ENCODE results near the gene TANC1. TPM values are rescaled to one million over a fixed set of nuclear protein-coding genes. Genes with fewer than 3 reads are reported as not detected.

TANC1 gene
- total RNA-seq, 1 experiment from 2014 or later: 2.5 TPM

DNA sequence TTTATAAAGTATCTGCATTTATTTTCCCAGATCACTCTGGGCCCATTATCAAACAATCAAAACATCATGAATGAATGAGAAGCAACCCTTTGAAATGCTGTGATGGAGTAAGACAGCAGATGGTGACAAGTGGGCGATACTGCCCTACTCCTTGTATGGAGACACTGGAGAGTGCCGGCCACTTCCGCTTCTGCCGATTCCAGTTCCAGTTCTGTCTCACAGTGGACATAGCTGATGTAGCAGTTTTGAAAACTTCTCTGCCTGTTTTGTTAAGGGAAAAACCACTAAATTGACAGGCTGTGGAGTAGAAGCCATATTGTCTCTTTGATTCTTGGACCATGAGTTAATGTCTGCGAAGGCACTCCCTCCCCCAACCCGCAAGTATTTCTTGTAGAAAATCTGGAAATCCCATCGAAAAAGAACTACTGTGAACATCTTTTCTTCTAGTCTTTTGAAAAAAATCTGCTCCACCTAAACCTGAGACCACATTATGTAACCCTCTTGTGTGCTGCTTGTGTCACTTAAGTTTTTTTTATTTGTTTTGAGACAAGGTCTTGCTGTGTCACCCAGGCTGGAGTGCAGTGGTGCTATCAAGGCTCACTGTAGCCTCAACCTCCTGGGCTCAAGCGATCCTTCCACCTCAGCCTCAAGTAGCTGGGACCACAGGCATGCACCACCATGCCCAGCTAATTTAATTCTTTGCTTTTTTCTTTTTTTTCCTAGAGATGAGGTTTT lies 133.5 kb downstream of the TANC1 start:
- H4K91ac ChIP-seq (ENCODE audit: insufficient read length, low read depth, low read length): no peak overlapping the region
- H2BK120ac ChIP-seq (ENCODE audit: low read depth, low read length, poor library complexity, severe bottlenecking): no peak overlapping the region
- Mint-ChIP-seq H3K9me3 (peaks cover under 1 to 2% of the 10 kb centered on the region in 2 experiments; a peak in 3 of 5 replicates), H3K4me3 (no peak overlapping the region), H3K4me1 (0 out of 4 replicates have a peak, but pooled peaks cover 0 to 2% of the 10 kb centered on the region in 2 experiments), H3K36me3 (ENCODE audit: insufficient read depth in 1 of 3, low read depth in 3 of 3) (peaks cover 0 to 2% (median 0%) of the 10 kb centered on the region in 3 experiments; a peak in 3 of 7 replicates), H3K27ac (no peak overlapping the region; a peak in 1 of 7 replicates), H3K27me3 (ENCODE audit: low read depth) (no peaks in the 10 kb centered on the region)
- no peak overlapping the region for H3K14ac ChIP-seq (ENCODE audit: insufficient read depth, low read length)
- H2BK5ac ChIP-seq (ENCODE audit: insufficient read length, low read length): no peak overlapping the region
- H4K8ac ChIP-seq (replicated peaks; ENCODE audit: insufficient read length, low read depth, low read length): no peak overlapping the region
- H3T11ph ChIP-seq (ENCODE audit: low read length): no peak overlapping the region
- no peaks in the 10 kb centered on the region for H3K79me2 ChIP-seq (ENCODE audit: insufficient read depth, low read length)
- H3K27me3 ChIP-seq (ENCODE audit: insufficient read depth, low read length): no peaks in the 10 kb centered on the region
- H2AK5ac ChIP-seq (ENCODE audit: insufficient read length, low read length): no peak overlapping the region
- no peak overlapping the region for H2BK12ac ChIP-seq (ENCODE audit: insufficient read length, low read depth, low read length)
- no peaks in the 10 kb centered on the region for H4K20me1 ChIP-seq (ENCODE audit: control insufficient read depth, insufficient read depth, insufficient read length)
- H3K27ac ChIP-seq (ENCODE audit: insufficient read length, low read depth, low read length): no peak overlapping the region
- H2BK15ac ChIP-seq (ENCODE audit: low read depth, low read length): no peak overlapping the region
- H3K9me3 ChIP-seq (ENCODE audit: control insufficient read depth, low read depth, low read length): no peaks in the 10 kb centered on the region
- H3K4ac ChIP-seq (ENCODE audit: low read depth, low read length): no peak overlapping the region
- no peak overlapping the region for H3K4me2 ChIP-seq (ENCODE audit: insufficient read depth, insufficient read length, low read length)
- no peak overlapping the region for H4K5ac ChIP-seq (ENCODE audit: insufficient read length, low read depth, low read length)
- no peaks in the 10 kb centered on the region for H3K79me1 ChIP-seq (ENCODE audit: insufficient read depth, low read depth, low read length, poor library complexity, severe bottlenecking)
- TF ChIP-seq, protein P1, sequence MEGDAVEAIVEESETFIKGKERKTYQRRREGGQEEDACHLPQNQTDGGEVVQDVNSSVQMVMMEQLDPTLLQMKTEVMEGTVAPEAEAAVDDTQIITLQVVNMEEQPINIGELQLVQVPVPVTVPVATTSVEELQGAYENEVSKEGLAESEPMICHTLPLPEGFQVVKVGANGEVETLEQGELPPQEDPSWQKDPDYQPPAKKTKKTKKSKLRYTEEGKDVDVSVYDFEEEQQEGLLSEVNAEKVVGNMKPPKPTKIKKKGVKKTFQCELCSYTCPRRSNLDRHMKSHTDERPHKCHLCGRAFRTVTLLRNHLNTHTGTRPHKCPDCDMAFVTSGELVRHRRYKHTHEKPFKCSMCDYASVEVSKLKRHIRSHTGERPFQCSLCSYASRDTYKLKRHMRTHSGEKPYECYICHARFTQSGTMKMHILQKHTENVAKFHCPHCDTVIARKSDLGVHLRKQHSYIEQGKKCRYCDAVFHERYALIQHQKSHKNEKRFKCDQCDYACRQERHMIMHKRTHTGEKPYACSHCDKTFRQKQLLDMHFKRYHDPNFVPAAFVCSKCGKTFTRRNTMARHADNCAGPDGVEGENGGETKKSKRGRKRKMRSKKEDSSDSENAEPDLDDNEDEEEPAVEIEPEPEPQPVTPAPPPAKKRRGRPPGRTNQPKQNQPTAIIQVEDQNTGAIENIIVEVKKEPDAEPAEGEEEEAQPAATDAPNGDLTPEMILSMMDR (conservative IDR thresholded peaks at IDR 0.05): no peak
- H3K23ac ChIP-seq (ENCODE audit: insufficient read length, low read depth, low read length): no peak overlapping the region
- no peak overlapping the region for H2AFZ ChIP-seq (ENCODE audit: low read length)
- DNase-seq: no peak
- no peak overlapping the region for H3K56ac ChIP-seq (ENCODE audit: insufficient read length, low read depth, low read length)
- WGBS (ENCODE audit: extremely low coverage, insufficient read length, low lambda C conversion rate): no CpG with 5 or more reads among the region's 8 CpGs
- H2BK20ac ChIP-seq (ENCODE audit: low read depth, low read length, poor library complexity, severe bottlenecking): no peak overlapping the region
- no peak overlapping the region for H3K9ac ChIP-seq (ENCODE audit: extremely low read depth, insufficient read length, low read length)
- H3K18ac ChIP-seq (ENCODE audit: insufficient read length, low read depth, low read length): no peak overlapping the region
- no peaks in the 10 kb centered on the region for H3K4me1 ChIP-seq (ENCODE audit: insufficient read depth, low read length)
- no peaks in the 10 kb centered on the region for H3K23me2 ChIP-seq (ENCODE audit: insufficient read length, low read depth, low read length, poor library complexity, severe bottlenecking)
